HepG2 (cell line): ENCODE measurements around the gene SERTAD3. TPM values are rescaled to one million over a fixed set of nuclear protein-coding genes. Genes with fewer than 3 reads are reported as not detected.
A peak's percentile ranks its signal among the peaks of the same experiment; 100 is the strongest.

Experiments used
- AKNA ChIP-seq: sonication (generic); formaldehyde crosslinking; IDR thresholded peaks from 2 replicates; pipeline ENCODE4 v1.4.0; 2020; ENCODE audit warnings: missing genetic modification reagents, borderline replicate concordance
- ATAD3A ChIP-seq: sonication (generic); formaldehyde crosslinking; IDR thresholded peaks from 2 replicates; pipeline ENCODE4 v1.4.0; 2020; ENCODE audit warnings: missing genetic modification reagents
- ATF6 ChIP-seq: sonication (generic); formaldehyde crosslinking; conservative IDR thresholded peaks from 2 replicates; pipeline ENCODE4 v1.4.0; 2020; ENCODE audit warnings: missing genetic modification reagents
- FOSL2 ChIP-seq: sonication (generic); formaldehyde crosslinking; IDR thresholded peaks from 2 replicates; pipeline ENCODE4 v1.4.0; 2020; ENCODE audit warnings: missing genetic modification reagents
- FOXO1 ChIP-seq: sonication (generic); formaldehyde crosslinking; IDR thresholded peaks from 2 replicates; pipeline ENCODE4 v1.4.0; 2020; ENCODE audit warnings: missing genetic modification reagents
- HNF4G ChIP-seq, 2 experiments: sonication (generic) in 1 of 2; formaldehyde crosslinking in 1 of 2; IDR thresholded peaks; 2 replicates each; pipeline versions ENCODE4 v1.4.0 to v1.6.1; 2011 to 2020; ENCODE audit warnings: borderline replicate concordance in 2 of 2, low read depth in 2 of 2, mild to moderate bottlenecking in 2 of 2, low read length in 1 of 2, missing genetic modification reagents in 1 of 2, moderate library complexity in 1 of 2
- HNRNPLL ChIP-seq: fragments of 200-400 bp; formaldehyde crosslinking; IDR thresholded peaks from 2 replicates; pipeline ENCODE4 v1.6.1; 2017; ENCODE audit warnings: mild to moderate bottlenecking, low read depth, low read length; ENCODE audit not compliant: poor library complexity, severe bottlenecking
- MEIS1 ChIP-seq: sonication (generic); formaldehyde crosslinking; IDR thresholded peaks from 2 replicates; pipeline ENCODE4 v1.9.0; 2021; ENCODE audit warnings: mild to moderate bottlenecking, missing genetic modification reagents, moderate library complexity, borderline replicate concordance
- POLR2AphosphoS5 ChIP-seq: IDR thresholded peaks from 2 replicates; pipeline ENCODE4 v1.6.1; 2012; ENCODE audit warnings: low read depth, low read length
- RFX3 ChIP-seq: IDR thresholded peaks from 2 replicates; pipeline ENCODE4 v1.6.1; 2016; ENCODE audit warnings: missing biosample characterization, missing genetic modification reagents
- RXRB ChIP-seq: IDR thresholded peaks from 2 replicates; pipeline ENCODE4 v1.6.1; 2016; ENCODE audit warnings: borderline replicate concordance, missing genetic modification reagents, missing compliant biosample characterization
- SALL2 ChIP-seq: sonication (generic); formaldehyde crosslinking; IDR thresholded peaks from 2 replicates; pipeline ENCODE4 v1.8.1; 2023; ENCODE audit warnings: mild to moderate bottlenecking, missing genetic modification reagents, inconsistent platforms
- TBX3 ChIP-seq: fragments of 450-650 bp; IDR thresholded peaks from 2 replicates; pipeline ENCODE4 v1.6.1; 2017; ENCODE audit warnings: antibody characterized with exemption, mild to moderate bottlenecking, inconsistent platforms, borderline replicate concordance
- THAP11 ChIP-seq: IDR thresholded peaks from 2 replicates; pipeline ENCODE4 v1.6.1; 2016; ENCODE audit warnings: missing biosample characterization, missing genetic modification reagents
- THAP8 ChIP-seq: sonication (generic); formaldehyde crosslinking; IDR thresholded peaks from 2 replicates; pipeline ENCODE4 v1.5.1; 2020; ENCODE audit warnings: missing genetic modification reagents, mild to moderate bottlenecking, borderline replicate concordance
- ZFP90 ChIP-seq: sonication (generic); formaldehyde crosslinking; IDR thresholded peaks from 2 replicates; pipeline ENCODE4 v1.8.0; 2022; ENCODE audit warnings: missing genetic modification reagents, mild to moderate bottlenecking, inconsistent platforms, borderline replicate concordance
- ZNF44 ChIP-seq: sonication (generic); formaldehyde crosslinking; IDR thresholded peaks from 2 replicates; pipeline ENCODE4 v1.5.1; 2020; ENCODE audit warnings: mild to moderate bottlenecking, missing genetic modification reagents
- ZNF451 ChIP-seq: sonication (generic); formaldehyde crosslinking; IDR thresholded peaks from 2 replicates; pipeline ENCODE4 v1.5.0; 2020; ENCODE audit warnings: mild to moderate bottlenecking, missing genetic modification reagents
- ZNF710 ChIP-seq: sonication (generic); formaldehyde crosslinking; IDR thresholded peaks from 2 replicates; pipeline ENCODE4 v1.5.0; 2020; ENCODE audit warnings: mild to moderate bottlenecking, missing genetic modification reagents, borderline replicate concordance
- polyA plus RNA-seq, 8 experiments: library from polyadenylated mRNA; depleted of rRNA in 3 of 8; stranded (reverse) in 7 of 8; unstranded in 1 of 8; fragments of >200 nt; fragmentation: Illumina TruSeq in 4 of 8; extraction: Trizol in 4 of 8; gene quantifications; 2 replicates each; pipeline versions ENCODE4 v1.2.1 to v1.2.3, GENCODE V29; 2011 to 2016; ENCODE audit warnings: low read depth in 4 of 8, missing spikeins in 1 of 8, mixed read lengths in 1 of 8; ENCODE audit not compliant: insufficient read depth in 1 of 8
- total RNA-seq, 5 experiments: library from RNA; depleted of rRNA; stranded (reverse); fragments of >200 nt; fragmentation: Illumina TruSeq; extraction: Trizol; gene quantifications; 2 replicates each; pipeline ENCODE4 v1.2.3, GENCODE V29; 2016; ENCODE audit warnings: low read depth in 1 of 5

Gene SERTAD3
- total and polyA plus RNA-seq, 2 of the 13 experiments (the other 11 are each of a cell fraction or from before 2014, with no cell fraction given), result 9.6 to 16.9 TPM

- no peak for TF ChIP-seq MEIS1
- TF ChIP-seq ATF6 (CRISPR knock-in tag), result no peak
- TF ChIP-seq AKNA (CRISPR knock-in tag), result no peak
- no peak for TF ChIP-seq FOXO1 (CRISPR knock-in tag)
- no peak for TF ChIP-seq HNRNPLL
- no peak for TF ChIP-seq ATAD3A (CRISPR knock-in tag)
- no peak for TF ChIP-seq HNF4G (IDR thresholded peaks at IDR 0.05; ENCODE audit: borderline replicate concordance, low read depth, low read length)
- TF ChIP-seq HNF4G (CRISPR knock-in tag; IDR thresholded peaks at IDR 0.05; ENCODE audit: borderline replicate concordance, low read depth), result no peak
- TF ChIP-seq ZFP90, result no peak
- TF ChIP-seq ZNF451 (CRISPR knock-in tag), result no peak
- TF ChIP-seq RXRB, result peak; percentile 47; the same call in 1 of the 2 replicates
- no peak for TF ChIP-seq TBX3
- peak; percentile 50 for TF ChIP-seq POLR2AphosphoS5
- TF ChIP-seq RFX3 (CRISPR knock-in tag), result no peak
- TF ChIP-seq THAP8, result no peak
- peak; percentile 91 for TF ChIP-seq ZNF710
- TF ChIP-seq ZNF44 (CRISPR knock-in tag), result no peak
- no peak for TF ChIP-seq FOSL2 (CRISPR knock-in tag)
- no peak for TF ChIP-seq SALL2 (CRISPR knock-in tag)
- TF ChIP-seq THAP11 (CRISPR knock-in tag), result peak; percentile 58; the same call in 1 of the 2 replicates
Measured at GRCh38 chr19:40433391-40434216, 10.5 kb downstream of the SERTAD3 start (continued).
